ENCODE results near the gene CDH26.

- TF ChIP-seq POLR2AphosphoS5 (IDR thresholded peaks at IDR 0.05; ENCODE audit: low read depth, low read length) (no peak), POLR2A (IDR thresholded peaks at IDR 0.05; ENCODE audit: low read depth, low read length) (no peak), TAF1 (IDR thresholded peaks at IDR 0.05; ENCODE audit: low read depth, low read length) (no peak), SPI1 (IDR thresholded peaks at IDR 0.05; ENCODE audit: low read depth, low read length) (no peak)
Observed at GRCh38 chr20:59958626-59959025, 403 bp downstream of the CDH26 start.

All from GM12891 (cell line).